Stimulated activated naive CD4-positive, alpha-beta T cell treated with Interleukin-2 at 50 U/mL for 16 hours (primary cell): ENCODE measurements around the gene ERP44.
"Not testable (repeated sequence)": the region's sequence is repeated elsewhere in the genome, so short reads cannot be mapped to it uniquely, and the experiment has no call there.

ENCODE experiments used
- DNase-seq: peaks from one replicate; lab custom pipeline; 2025; lab: John Stamatoyannopoulos, UW

ERP44 gene

GRCh38 chr9:100098887-100099721 lies at the start of gene ERP44, which contains the start of gene INVS:
ERP44 (minus strand) TSS chr9:100099000; CDS start chr9:100098840, 160 bp downstream.
INVS (plus strand) TSS chr9:100099243; CDS start chr9:100104522, 5,279 bp downstream.
- DNase-seq, result peak; percentile 98

GRCh38 chr9:100145976-100146375 lies 47.2 kb upstream of the ERP44 start:
- not testable (repeated sequence) for DNase-seq

DNA sequence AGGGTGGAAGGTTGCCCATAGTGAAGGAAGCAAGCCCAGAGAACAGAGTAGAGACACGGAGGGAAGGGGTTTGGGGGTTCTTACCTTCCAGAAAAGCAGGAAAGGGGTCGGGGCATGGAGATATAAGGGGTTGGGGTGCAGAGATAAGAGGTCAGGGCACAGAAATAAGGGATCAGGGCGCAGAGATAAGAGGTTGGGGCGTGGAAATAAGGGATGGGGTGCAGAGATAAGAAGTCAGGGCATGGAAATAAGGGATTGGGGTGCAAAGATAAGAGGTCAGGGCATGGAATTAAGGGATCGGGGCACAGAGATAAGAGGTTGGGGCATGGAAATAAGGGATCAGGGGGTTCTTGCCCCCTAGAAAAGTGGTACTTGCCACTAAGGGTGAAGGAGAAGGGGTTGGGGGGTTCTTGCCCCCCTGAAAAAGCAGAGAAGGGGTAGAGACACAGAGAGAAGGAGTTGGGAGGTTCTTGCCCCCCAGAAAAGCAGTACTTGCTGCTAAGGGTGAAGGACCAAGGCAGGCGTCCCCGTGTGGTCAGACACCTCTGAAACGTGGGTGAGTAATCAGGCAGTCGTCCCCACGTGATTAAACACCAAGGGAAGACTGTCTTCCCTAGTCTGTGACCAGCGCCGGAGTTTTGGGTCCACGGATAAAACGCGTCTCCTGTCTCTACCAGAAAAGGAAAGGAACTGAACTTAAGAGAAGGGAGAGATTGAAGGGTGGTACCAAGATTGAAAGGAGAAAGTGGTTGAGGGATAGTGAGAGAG lies 46.6 kb upstream of the ERP44 start:
- DNase-seq, result not testable (repeated sequence)

GRCh38 chr9:100141862-100142261 lies 43.1 kb upstream of the ERP44 start:
- DNase-seq, result not testable (repeated sequence)

GRCh38 chr9:100140303-100140702 lies 41.5 kb upstream of the ERP44 start:
- DNase-seq, result not testable (repeated sequence)

- not testable (repeated sequence) for DNase-seq
Measured at GRCh38 chr9:100136799-100137198, 38.0 kb upstream of the ERP44 start.

- DNase-seq, result no peak
Measured at GRCh38 chr9:100134731-100135130, 35.9 kb upstream of the ERP44 start.

DNA sequence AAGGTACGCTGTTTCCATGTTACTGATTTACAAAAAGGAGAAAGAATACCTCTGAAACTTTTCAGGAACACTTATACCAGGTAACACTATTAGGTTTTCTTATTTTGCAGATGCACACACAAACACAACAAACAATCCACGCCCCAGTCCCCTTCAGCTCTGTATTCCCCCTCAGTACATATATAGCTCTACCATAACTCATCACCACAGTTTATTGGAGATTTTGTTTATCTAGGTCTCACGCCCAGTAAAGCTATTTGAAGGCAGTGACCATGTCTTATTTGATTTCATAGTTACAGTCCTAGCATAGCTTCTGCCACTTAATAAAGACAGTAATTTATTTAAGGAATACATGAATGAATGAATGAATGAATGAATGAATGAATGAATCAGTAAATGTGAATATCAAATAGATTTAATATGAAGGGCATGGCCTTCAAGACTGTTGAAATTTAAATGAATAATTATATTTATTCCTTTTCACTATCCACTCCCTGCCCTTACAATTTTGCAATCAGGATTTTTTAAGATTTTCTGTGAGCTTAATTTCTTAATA lies 33.2 kb upstream of the ERP44 start:
- no peak for DNase-seq

DNA sequence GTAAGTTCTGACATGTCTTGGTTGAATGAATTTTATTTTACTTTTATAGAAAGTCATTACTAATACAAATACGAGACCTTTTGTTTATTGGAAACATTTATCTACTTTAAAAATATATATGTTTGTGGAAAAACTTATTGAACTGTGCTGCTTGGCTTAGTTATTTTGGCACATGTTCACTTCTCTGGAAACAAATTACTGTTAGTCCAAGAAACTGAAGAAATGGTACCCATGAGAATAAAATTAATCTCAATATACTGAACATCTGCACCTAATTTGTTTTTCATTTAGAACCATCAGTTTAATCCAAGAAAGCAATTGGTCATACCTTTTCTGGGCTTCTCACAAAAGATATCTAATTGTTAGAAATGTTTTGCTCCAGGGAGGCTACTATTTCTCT lies 32.4 kb upstream of the ERP44 start:
- DNase-seq, result no peak

DNA sequence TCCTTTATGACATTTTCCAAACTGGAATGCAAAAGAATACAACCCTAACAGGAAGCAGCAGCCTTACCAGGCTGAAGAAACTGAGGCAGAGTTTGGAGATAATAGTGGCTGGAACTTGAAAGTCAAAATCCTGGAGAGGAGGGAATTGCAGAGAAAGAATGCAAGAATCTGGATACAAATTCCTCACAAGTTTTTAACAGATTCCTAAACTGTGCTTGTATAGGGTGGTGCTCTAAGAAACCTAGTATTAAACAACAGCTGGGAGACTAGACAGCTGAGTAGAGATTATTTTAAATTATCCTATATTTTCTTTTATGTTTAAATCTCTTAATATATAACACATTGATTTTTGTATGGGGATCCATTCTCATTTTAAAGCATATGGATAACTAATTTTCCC lies 31.0 kb upstream of the ERP44 start:
- no peak for DNase-seq

DNA sequence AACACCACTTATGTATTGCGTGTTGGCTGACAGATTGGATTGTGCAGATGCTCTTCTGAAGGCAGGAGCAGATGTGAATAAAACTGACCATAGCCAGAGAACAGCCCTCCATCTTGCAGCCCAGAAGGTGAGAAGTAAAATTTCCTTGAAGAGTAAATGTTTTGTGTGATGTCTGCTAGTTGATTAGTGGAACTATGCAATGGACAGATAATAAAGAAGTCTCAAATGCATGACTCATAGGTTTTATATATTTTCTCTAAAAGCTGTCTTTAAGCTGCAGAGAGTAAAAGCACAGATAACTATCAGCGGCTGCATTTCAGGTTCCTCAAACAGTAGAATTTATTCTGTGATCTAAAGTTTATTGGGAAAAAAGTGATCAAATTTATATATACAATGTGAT lies 27.6 kb upstream of the ERP44 start:
- no peak for DNase-seq

GRCh38 chr9:100125910-100126309 lies 27.1 kb upstream of the ERP44 start:
- DNase-seq, result no peak

GRCh38 chr9:100125236-100125635 lies 26.4 kb upstream of the ERP44 start:
- no peak for DNase-seq

DNA sequence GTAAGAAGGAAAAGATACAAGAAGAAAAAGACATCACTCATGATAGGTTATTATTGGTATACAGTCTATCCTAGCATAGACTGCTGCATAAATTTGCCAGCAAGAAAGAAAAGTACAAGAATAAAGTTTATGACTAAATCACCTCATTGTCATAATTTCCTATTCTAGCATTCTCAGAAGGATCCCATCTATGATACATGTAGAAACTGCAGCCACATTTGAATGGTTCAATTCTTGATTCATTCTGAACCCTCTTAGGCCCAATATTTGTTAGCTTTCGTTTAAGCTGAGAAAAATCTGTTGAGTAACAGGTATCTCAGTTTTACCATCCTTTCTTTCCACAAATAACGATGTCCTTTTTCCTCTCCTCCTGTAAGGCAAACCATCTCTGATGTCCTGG lies 21.5 kb upstream of the ERP44 start:
- no peak for DNase-seq

DNA sequence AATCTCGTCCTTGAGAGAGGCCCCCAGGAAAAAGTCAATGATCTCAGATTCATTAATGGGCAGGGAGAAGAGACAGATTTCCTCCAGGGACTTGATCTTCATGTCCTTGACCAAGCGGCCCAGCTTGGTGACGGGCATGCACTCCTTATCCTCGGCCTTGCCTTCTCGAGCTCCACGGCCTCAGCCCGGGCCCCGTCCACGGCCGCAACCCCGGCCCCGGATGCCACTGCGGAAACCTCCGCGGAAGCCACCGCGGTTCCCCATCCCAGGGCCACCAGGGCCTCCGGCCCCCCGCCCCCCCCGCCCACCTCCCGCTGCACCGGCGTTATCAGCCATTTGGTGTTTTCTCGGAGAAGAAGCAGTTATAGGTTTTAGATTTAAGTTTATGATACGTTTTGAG lies 18.5 kb upstream of the ERP44 start:
- no peak for DNase-seq

DNA sequence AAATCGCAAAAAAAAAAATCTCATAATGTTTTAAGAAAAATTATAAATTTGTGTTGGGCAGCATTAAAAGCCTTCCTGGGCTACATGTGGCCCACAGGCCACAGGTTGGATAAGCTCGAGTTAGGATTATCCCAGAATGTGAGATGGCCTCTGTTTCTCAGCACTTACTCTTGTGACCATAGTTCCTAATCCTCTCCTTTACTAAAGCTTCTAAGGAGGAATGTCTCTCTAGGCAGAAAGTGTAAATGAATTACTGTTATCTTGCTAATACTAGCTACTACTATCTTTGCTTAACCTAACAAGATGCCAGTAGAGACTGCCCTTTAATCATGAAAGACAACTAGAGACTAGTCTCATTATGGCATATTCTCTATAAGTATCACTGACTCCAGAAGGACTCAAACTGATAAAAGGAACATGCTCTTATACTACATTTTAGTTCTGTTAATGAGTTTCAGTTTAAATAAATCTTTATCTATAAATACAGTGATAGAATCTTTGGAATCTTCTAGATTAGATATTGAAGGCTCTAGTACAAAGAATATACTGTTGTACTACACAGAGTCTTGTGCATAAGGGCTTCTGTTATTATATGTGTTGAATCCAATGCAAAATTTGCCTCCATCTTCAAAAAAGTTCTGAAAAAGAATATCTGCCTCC lies 14.0 kb upstream of the ERP44 start:
- DNase-seq, result no peak

DNA sequence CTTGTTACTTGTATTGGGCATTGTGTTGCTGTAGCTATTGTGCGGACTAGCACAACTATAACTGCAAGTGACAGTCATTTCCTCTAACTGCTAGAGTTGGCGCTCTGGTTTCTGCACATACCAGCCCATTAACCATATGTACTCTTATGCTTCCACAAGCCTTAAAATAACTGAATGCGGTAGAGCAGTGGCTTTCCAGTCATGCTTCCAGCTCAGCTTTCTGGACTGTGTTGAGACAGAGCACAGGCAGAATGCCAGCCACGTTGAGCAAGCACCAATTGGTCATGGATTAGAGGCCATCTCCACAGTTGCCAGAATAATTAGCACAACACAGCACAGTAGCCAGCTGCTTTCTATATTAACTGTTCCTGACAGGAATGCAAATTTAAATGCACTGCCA lies 12.4 kb upstream of the ERP44 start:
- DNase-seq, result no peak

DNA sequence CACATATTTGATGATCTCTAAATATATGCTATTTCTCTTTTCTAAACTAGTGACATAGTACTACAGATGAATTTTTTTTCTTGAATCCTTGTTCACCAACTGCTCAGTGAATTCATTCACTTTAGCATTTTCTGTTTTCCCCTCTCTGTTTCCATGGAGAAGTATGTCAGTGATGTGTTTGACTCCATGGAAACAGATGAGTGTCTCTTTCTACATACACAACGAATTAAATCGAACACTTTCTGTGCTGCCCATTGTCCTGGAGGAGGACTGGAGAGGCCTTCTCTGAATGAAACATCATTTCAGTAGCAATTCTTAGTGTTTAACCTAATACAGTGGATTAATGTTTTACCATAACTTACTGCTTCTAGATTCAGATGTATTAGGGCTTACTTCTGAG lies 9.8 kb upstream of the ERP44 start:
- DNase-seq, result no peak

- DNase-seq, result no peak
Measured at GRCh38 chr9:100106616-100107015, 7.8 kb upstream of the ERP44 start.

- DNase-seq, result no peak
Measured at GRCh38 chr9:100105861-100106260, 7.1 kb upstream of the ERP44 start.

GRCh38 chr9:100104314-100104713 lies 5.5 kb upstream of the ERP44 start:
- DNase-seq, result no peak

DNA sequence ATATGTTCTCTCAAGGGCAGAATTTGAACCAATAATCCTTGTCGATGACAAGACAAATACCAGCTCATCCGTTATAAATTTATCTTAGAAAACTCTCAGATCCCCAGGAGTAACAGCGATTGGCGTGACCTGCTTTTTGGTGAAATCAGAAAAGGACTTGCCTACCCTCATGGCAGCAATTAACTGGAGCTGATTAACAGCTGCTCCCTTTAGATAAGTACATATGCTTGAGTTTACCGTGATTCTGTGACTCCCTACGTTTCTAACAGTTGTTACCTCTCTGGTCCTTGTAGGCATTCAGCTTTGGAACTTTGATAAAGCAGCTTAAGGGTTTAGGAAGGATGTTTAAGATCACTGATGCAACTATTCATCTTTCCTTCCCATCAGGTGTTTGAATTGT lies 2.8 kb upstream of the ERP44 start:
- DNase-seq, result no peak
